Stimulated activated naive CD8-positive, alpha-beta T cell treated with anti-CD3 and anti-CD28 coated beads, Interleukin-15, amount 100 ng/mL, for 72 hours (primary cell): ENCODE data around the gene POLR2B.

Experiments
- ATAC-seq: fragments of 150-1000 bp; cut with Tn5 transposase; 2 replicates; pipeline ENCODE4 v1.10.0; 2021; ENCODE audit warnings: mild to moderate bottlenecking, moderate library complexity
- DNase-seq, 2 donors: peaks; one replicate each; pipeline ENCODE4 v3.0.0; 2021 to 2022
- H3K27ac Mint-ChIP-seq, 2 donors: one replicate each; pipeline ENCODE4 v1.8.0; 2022; ENCODE audit warnings: mild to moderate bottlenecking in 2 of 2, mixed read lengths in 2 of 2, moderate library complexity in 2 of 2
- H3K27me3 Mint-ChIP-seq: one replicate; pipeline ENCODE4 v1.8.0; 2022; ENCODE audit warnings: mixed read lengths
- H3K4me1 Mint-ChIP-seq: one replicate; pipeline ENCODE4 v1.8.0; 2022; ENCODE audit warnings: mild to moderate bottlenecking, mixed read lengths
- H3K4me3 Mint-ChIP-seq, 2 donors: one replicate each; pipeline ENCODE4 v1.8.0; 2022; ENCODE audit warnings: mild to moderate bottlenecking in 2 of 2, mixed read lengths in 2 of 2, moderate library complexity in 1 of 2
- H3K9me3 Mint-ChIP-seq, 2 donors: one replicate each; pipeline ENCODE4 v1.8.0; 2022; ENCODE audit warnings: mixed read lengths in 2 of 2

POLR2B gene

DNA sequence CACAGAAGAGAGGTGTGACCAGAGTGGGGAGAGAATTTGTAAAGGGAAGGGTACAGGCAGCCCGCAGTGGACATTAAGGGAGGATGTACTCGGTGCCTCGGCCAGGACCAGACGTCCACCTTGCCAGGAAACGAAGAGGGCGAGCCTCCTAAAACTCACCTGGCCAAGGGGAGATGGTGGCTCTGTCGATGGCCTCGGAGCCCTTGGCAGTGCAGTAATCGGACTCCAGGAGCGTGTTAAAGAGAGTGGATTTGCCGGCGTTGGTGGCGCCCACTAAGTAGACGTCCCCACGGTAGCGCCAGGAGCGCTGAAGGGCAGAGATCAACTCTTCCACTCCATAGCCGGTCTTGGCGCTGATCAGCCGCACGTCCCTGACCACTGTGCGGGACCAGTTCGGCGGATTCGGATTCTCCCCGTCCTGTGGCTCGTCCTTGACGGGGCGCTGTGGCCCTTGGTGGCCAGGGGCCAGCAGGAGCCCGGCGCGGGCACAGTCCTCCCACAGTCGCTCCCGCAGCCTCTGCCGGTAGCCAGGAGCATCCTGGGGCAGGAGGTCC is 2.3 kb upstream of the POLR2B start:
- Mint-ChIP-seq H3K27ac (peak overlapping the region; percentile 63 to 81), H3K4me3 (peak overlapping the region; percentile 94 to 100), H3K27me3 (no peaks in the 10 kb centered on the region), H3K9me3 (peaks cover 11 to 12% of the 10 kb centered on the region in 2 donors), H3K4me1 (peaks cover 56% of the 10 kb centered on the region)
- ATAC-seq (no peak), DNase-seq (peak; percentile 13 to 16)

- ATAC-seq (peak; percentile 55), DNase-seq (peak in 1 of 2 donors; percentile 58)
- Mint-ChIP-seq H3K4me3 (peak overlapping the region; percentile 94 to 100), H3K27ac (peak overlapping the region; percentile 96 to 99), H3K9me3 (peaks cover 11 to 12% of the 10 kb centered on the region in 2 donors), H3K4me1 (peaks cover 57% of the 10 kb centered on the region), H3K27me3 (no peaks in the 10 kb centered on the region)
Observed at GRCh38 chr4:56976837-56977320, 1.8 kb upstream of the POLR2B start.

DNA sequence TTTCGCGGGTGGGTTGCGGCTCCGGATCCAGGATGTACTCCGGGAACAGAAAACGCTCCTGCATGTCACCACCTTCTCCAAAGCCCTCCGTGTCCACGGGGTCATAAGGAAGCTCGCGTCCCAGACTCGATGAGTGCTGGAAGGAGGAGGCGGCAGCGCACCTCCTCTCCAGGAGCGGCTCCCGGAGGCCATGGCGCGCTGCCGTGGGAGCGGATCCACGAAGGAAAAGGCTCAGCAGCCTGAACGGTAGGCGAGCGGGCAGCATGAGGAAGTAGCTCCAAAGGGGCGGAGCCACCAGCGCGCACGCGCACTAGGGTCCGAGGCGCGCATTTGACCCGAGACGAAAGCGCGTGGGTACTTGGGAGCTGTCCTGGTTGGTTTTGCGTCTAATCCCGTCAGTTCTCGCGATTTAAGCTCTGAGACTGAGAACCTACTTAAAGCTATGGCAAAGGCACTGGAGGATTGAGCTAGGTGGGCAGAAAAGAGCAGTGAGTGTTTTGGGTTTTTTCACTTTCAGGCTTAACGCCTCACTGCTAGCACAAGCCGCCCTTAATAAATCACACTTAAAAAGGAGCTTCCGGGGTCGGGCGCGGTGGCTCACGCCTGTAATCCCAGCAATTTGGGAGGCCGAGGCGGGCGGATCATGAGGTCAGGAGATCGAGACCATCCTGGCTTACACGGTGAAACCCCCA is 1.2 kb upstream of the POLR2B start, which contains the start of gene NOA1:
NOA1 (minus strand) TSS at position 286 of the 692 bp plus-strand sequence; CDS start at position 265, 21 bp downstream.
- Mint-ChIP-seq H3K9me3 (peaks cover 6 to 12% of the 10 kb centered on the region in 2 donors), H3K4me1 (peaks cover 57% of the 10 kb centered on the region), H3K4me3 (peak within 1 kb of the TSS; percentile 94 to 100), H3K27ac (peak within 1 kb of the TSS; percentile 96 to 99), H3K27me3 (no peaks in the 10 kb centered on the region)
- DNase-seq (peak; percentile 98), ATAC-seq (peak; percentile 88)

DNA sequence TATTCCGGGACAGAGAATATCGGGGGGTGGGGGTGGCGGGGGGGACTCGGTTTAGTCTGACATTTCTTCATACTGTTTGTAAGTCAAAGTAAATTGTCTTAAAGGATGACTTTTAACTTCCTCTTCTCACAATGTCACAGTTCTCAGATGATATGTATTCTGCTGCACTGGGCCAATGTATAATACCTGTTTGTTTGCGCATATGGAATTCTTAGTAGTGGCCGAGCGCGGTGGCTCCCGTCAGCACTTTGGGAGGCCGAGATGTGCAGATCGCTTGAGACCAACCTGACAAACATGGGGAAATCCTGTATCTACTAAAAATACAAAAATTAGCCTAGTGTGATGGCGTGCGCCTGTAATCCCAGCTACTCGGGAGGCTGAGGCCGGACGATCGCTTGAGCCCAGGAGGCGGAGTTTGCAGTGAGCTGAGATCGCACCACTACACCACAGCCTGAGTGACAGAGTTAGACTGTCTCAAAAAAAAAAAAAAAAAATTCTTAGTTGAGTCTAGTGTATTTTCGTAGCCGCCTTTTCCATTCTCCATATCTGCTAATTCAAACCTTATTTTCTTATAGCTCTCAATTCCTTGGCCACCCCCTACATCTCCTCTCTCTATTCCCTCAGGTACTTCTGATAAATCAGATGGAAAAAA is 851 bp downstream of the POLR2B start:
- DNase-seq (peak; percentile 40 to 68), ATAC-seq (no peak)
- H3K4me3 Mint-ChIP-seq, result peak overlapping the region; percentile 94 to 100
- H3K27ac Mint-ChIP-seq, result peak overlapping the region; percentile 95 to 99
- no peaks in the 10 kb centered on the region for H3K27me3 Mint-ChIP-seq
- H3K9me3 Mint-ChIP-seq, result no peaks in the 10 kb centered on the region
- peaks cover 57% of the 10 kb centered on the region for H3K4me1 Mint-ChIP-seq

- no peaks in the 10 kb centered on the region for H3K9me3 Mint-ChIP-seq
- H3K4me3 Mint-ChIP-seq, result peak overlapping the region; percentile 68 to 94
- peak overlapping the region; percentile 2 to 63 for H3K27ac Mint-ChIP-seq
- ATAC-seq, result no peak
- DNase-seq, result no peak
- H3K4me1 Mint-ChIP-seq, result peaks cover 49% of the 10 kb centered on the region
- H3K27me3 Mint-ChIP-seq, result no peaks in the 10 kb centered on the region
Observed at GRCh38 chr4:56981795-56982201, 3.1 kb downstream of the POLR2B start.

GRCh38 chr4:56986192-56986591 is 7.5 kb downstream of the POLR2B start:
- no peak overlapping the region for H3K4me3 Mint-ChIP-seq
- H3K9me3 Mint-ChIP-seq, result no peaks in the 10 kb centered on the region
- peaks cover 62% of the 10 kb centered on the region for H3K4me1 Mint-ChIP-seq
- no peak for DNase-seq
- ATAC-seq, result no peak
- H3K27ac Mint-ChIP-seq, result no peak overlapping the region
- no peaks in the 10 kb centered on the region for H3K27me3 Mint-ChIP-seq

DNA sequence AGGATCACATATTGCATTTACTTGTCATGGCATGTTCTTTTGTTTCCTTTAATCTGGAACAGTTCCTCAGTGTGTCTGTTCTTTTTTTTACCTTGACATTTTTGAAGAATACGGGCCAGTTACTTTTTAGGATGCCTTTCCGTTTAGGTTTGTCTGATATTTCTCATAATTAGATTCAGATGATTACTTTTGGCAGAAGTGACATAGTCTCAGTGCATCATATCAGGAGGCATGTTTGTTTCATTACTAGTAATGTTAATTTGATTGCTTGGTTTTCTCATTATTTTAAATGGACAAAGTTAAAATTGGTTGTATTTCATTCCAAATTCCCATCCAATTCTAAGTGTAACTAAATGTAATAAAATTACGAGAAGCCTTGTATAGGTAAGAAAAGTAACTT is 8.3 kb downstream of the POLR2B start:
- Mint-ChIP-seq H3K4me1 (peaks cover 62% of the 10 kb centered on the region), H3K27ac (no peak overlapping the region), H3K9me3 (no peaks in the 10 kb centered on the region), H3K4me3 (no peak overlapping the region), H3K27me3 (no peaks in the 10 kb centered on the region)
- no peak for ATAC-seq
- DNase-seq, result no peak

- ATAC-seq, result no peak
- H3K27me3 Mint-ChIP-seq, result no peaks in the 10 kb centered on the region
- H3K4me1 Mint-ChIP-seq, result peaks cover 36% of the 10 kb centered on the region
- peak overlapping the region; percentile 82 to 87 for H3K27ac Mint-ChIP-seq
- H3K9me3 Mint-ChIP-seq, result no peaks in the 10 kb centered on the region
- no peak for DNase-seq
- no peak overlapping the region for H3K4me3 Mint-ChIP-seq
Observed at GRCh38 chr4:56990109-56990905, 11.6 kb downstream of the POLR2B start.

DNA sequence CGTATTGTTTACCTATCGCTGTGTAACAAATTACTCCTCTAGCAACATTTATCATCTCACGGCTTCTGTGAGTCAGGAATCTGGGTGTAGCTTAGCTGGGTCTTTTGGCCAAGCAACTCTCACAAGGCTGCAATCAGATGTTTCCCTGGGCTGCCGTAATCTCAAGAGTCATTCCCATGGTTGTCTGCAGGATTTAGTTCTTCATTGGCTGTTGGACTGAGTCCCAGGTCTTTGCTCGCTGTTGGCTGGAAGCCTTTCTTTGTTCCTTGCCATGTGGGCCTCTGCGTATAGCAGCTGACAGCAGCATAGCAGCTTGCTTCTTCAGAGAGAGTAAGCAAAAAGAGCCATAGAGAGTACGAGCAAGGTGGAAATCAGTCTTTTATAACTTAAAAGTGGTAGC is 16.8 kb downstream of the POLR2B start:
- H3K27me3 Mint-ChIP-seq, result no peaks in the 10 kb centered on the region
- no peak overlapping the region for H3K27ac Mint-ChIP-seq
- peaks cover 23% of the 10 kb centered on the region for H3K4me1 Mint-ChIP-seq
- ATAC-seq (no peak), DNase-seq (no peak)
- H3K9me3 Mint-ChIP-seq, result no peaks in the 10 kb centered on the region
- H3K4me3 Mint-ChIP-seq, result no peak overlapping the region

DNA sequence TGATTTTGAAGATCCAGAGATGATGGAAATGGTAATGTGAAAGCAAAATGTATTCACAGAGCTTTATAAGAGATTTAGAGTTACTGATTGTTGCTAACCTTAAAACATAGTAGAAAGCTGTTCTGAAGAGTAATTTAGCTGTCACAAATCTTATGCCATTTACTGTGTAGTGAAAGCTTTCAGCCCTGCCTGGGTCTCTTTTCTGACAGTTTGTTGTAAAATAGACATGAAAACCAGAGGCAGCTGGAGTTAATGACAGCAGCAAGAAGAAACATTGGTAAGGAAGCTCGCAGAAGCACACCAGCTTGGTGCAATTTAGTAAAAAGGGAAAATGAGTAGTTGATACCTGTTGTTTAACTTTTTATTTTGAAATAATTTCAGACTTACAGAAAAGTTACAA is 21.1 kb downstream of the POLR2B start:
- no peak for ATAC-seq
- H3K27me3 Mint-ChIP-seq, result no peaks in the 10 kb centered on the region
- H3K4me3 Mint-ChIP-seq, result no peak overlapping the region

GRCh38 chr4:57013543-57014120 is 34.9 kb downstream of the POLR2B start:
- no peak for DNase-seq
- Mint-ChIP-seq H3K27ac (no peak overlapping the region), H3K4me3 (no peak overlapping the region), H3K9me3 (no peaks in the 10 kb centered on the region), H3K27me3 (no peaks in the 10 kb centered on the region), H3K4me1 (no peaks in the 10 kb centered on the region)
- no peak for ATAC-seq

More for the DNA sequence above, 21.1 kb downstream of the POLR2B start:
- H3K27ac Mint-ChIP-seq, result peak overlapping the region in 1 of 2 donors; percentile 40
- no peak for DNase-seq
- H3K9me3 Mint-ChIP-seq, result no peaks in the 10 kb centered on the region
- peaks cover 8% of the 10 kb centered on the region for H3K4me1 Mint-ChIP-seq

DNA sequence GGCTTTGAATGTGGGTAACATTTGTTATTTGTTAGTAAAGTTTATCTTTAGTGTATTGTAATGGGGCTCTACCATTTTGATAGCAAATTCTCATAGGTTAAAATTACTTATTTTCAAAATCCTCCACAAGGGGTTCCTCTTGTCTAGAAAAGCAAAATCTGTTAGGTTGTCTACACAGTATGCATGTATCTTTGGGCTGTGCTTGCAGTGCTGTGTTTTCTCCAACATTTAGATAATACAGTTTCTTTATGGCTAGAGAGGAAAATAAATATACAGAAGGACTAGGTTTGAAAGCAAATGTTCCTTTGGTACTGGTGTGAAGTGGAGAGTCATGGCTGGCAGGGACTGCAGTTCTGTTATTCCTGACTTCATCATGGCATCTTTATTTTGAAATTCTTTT is 40.3 kb downstream of the POLR2B start:
- DNase-seq, result no peak
- Mint-ChIP-seq H3K27me3 (no peaks in the 10 kb centered on the region), H3K4me3 (no peak overlapping the region), H3K4me1 (no peaks in the 10 kb centered on the region), H3K9me3 (no peaks in the 10 kb centered on the region), H3K27ac (no peak overlapping the region)
- no peak for ATAC-seq

DNA sequence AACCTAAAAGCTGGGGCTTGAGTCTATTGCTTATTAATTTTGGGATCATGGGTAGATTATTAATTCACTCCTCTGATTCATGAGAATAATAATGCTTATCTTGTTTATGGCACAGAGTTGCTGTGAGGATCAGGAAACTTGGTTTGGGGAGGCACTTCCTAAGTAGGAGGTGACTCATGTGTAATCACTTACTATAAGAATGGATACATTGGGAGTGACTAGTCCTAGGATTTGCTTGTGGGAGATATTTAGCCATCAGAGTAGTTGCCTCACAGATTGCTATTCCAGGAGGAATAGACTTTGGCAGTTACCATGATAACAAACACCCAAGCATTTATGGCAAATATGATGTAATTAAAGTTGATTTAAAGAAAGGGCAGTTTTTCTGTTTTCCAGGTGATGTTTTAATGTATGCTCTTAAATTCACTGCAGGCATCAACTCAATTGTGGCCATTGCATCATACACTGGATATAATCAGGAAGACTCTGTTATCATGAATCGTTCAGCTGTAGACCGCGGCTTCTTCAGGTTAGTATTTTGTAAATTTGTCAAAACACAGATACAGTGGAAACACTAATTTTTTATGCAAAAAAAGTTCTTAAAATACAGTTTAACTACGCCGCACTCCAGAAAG is 41.9 kb downstream of the POLR2B start:
- Mint-ChIP-seq H3K27ac (peak overlapping the region in 1 of 2 donors; percentile 22), H3K27me3 (no peaks in the 10 kb centered on the region)
- no peak for DNase-seq

GRCh38 chr4:57023104-57023503 is 44.4 kb downstream of the POLR2B start:
- no peak for DNase-seq
- H3K27ac Mint-ChIP-seq, result no peak overlapping the region

More for the DNA sequence above, 41.9 kb downstream of the POLR2B start:
- no peaks in the 10 kb centered on the region for H3K4me1 Mint-ChIP-seq
- no peak for ATAC-seq
- H3K4me3 Mint-ChIP-seq, result no peak overlapping the region
- H3K9me3 Mint-ChIP-seq, result no peaks in the 10 kb centered on the region

GRCh38 chr4:57034520-57034919 is 55.8 kb downstream of the POLR2B start:
- H3K9me3 Mint-ChIP-seq, result no peaks in the 10 kb centered on the region
- no peak for DNase-seq
- no peaks in the 10 kb centered on the region for H3K4me1 Mint-ChIP-seq
- ATAC-seq, result no peak
- H3K27ac Mint-ChIP-seq, result no peak overlapping the region
- H3K4me3 Mint-ChIP-seq, result no peak overlapping the region
- peaks cover 5% of the 10 kb centered on the region for H3K27me3 Mint-ChIP-seq

More at GRCh38 chr4:57023104-57023503, 44.4 kb downstream of the POLR2B start:
- Mint-ChIP-seq H3K27me3 (no peaks in the 10 kb centered on the region), H3K4me3 (no peak overlapping the region), H3K4me1 (peaks cover 4% of the 10 kb centered on the region), H3K9me3 (no peaks in the 10 kb centered on the region)
- no peak for ATAC-seq
